ENCODE measurements around the gene MAFF. TPM values are rescaled to one million over a fixed set of nuclear protein-coding genes. Genes with fewer than 3 reads are reported as not detected.

Gene MAFF
- total RNA-seq, 1 experiment from 2014 or later = 5.8 TPM

GRCh38 chr22:38193580-38193979 is 8.2 kb upstream of the MAFF start:
- peaks cover 44% of the 10 kb centered on the region for H3K27me3 Mint-ChIP-seq (ENCODE audit: low read depth)
- Histone ChIP-seq H2BK120ac (ENCODE audit: low read depth, low read length, poor library complexity, severe bottlenecking) (no peak overlapping the region), H3K9ac (ENCODE audit: extremely low read depth, insufficient read length, low read length) (no peak overlapping the region), H2BK5ac (ENCODE audit: insufficient read length, low read length) (no peak overlapping the region), H4K91ac (ENCODE audit: insufficient read length, low read depth, low read length) (no peak overlapping the region), H4K5ac (ENCODE audit: insufficient read length, low read depth, low read length) (no peak overlapping the region), H2BK15ac (ENCODE audit: low read depth, low read length) (no peak overlapping the region), H3T11ph (ENCODE audit: low read length) (no peak overlapping the region), H3K9me3 (ENCODE audit: control insufficient read depth, low read depth, low read length) (no peaks in the 10 kb centered on the region), H3K14ac (ENCODE audit: insufficient read depth, low read length) (no peak overlapping the region), H3K79me1 (ENCODE audit: insufficient read depth, low read depth, low read length, poor library complexity, severe bottlenecking) (no peaks in the 10 kb centered on the region), H3K23me2 (ENCODE audit: insufficient read length, low read depth, low read length, poor library complexity, severe bottlenecking) (no peaks in the 10 kb centered on the region), H3K4me2 (ENCODE audit: insufficient read depth, insufficient read length, low read length) (no peak overlapping the region), H2AK5ac (ENCODE audit: insufficient read length, low read length) (no peak overlapping the region), H3K79me2 (ENCODE audit: insufficient read depth, low read length) (0 out of 2 replicates have a peak, but pooled peaks cover 2% of the 10 kb centered on the region), H3K27me3 (ENCODE audit: insufficient read depth, low read length) (no peaks in the 10 kb centered on the region; the same call in 1 of the 2 replicates), H3K27ac (ENCODE audit: insufficient read length, low read depth, low read length) (no peak overlapping the region), H3K4ac (ENCODE audit: low read depth, low read length) (no peak overlapping the region), H4K8ac (replicated peaks; ENCODE audit: insufficient read length, low read depth, low read length) (no peak overlapping the region), H3K23ac (ENCODE audit: insufficient read length, low read depth, low read length) (no peak overlapping the region), H3K18ac (ENCODE audit: insufficient read length, low read depth, low read length) (no peak overlapping the region), H2AFZ (ENCODE audit: low read length) (no peak overlapping the region), H4K20me1 (ENCODE audit: control insufficient read depth, insufficient read depth, insufficient read length) (no peaks in the 10 kb centered on the region), H3K4me1 (ENCODE audit: insufficient read depth, low read length) (no peaks in the 10 kb centered on the region), H2BK12ac (ENCODE audit: insufficient read length, low read depth, low read length) (no peak overlapping the region), H2BK20ac (ENCODE audit: low read depth, low read length, poor library complexity, severe bottlenecking) (no peak overlapping the region), H3K56ac (ENCODE audit: insufficient read length, low read depth, low read length) (no peak overlapping the region)
- H3K36me3 Mint-ChIP-seq (ENCODE audit: insufficient read depth in 1 of 3, low read depth in 3 of 3) = no peaks in the 10 kb centered on the region
- H3K4me3 Mint-ChIP-seq = no peak overlapping the region
- no peak for DNase-seq
- peaks cover 4 to 5% of the 10 kb centered on the region in 2 experiments; a peak in 3 of 4 replicates for H3K4me1 Mint-ChIP-seq
- no peak overlapping the region; a peak in 1 of 7 replicates for H3K27ac Mint-ChIP-seq
- no peak for TF ChIP-seq CTCF (conservative IDR thresholded peaks at IDR 0.05)
- H3K9me3 Mint-ChIP-seq = peaks cover 5 to 9% of the 10 kb centered on the region in 2 experiments
- no CpG with 5 or more reads among the region's 6 CpGs for WGBS (ENCODE audit: extremely low coverage, insufficient read length, low lambda C conversion rate)
